Epithelial cell of proximal tubule (primary cell): ENCODE results near the gene TSNAX. TPM values are rescaled to one million over a fixed set of nuclear protein-coding genes. Genes with fewer than 3 reads are reported as not detected.

Experiments
- DNase-seq: peaks from one replicate; pipeline ENCODE4 v3.0.0-alpha.2; 2011; ENCODE audit warnings: low read depth
- H3K4me3 ChIP-seq: 2 replicates; pipeline ENCODE4 v1.5.1; 2011; ENCODE audit warnings: low read depth, mild to moderate bottlenecking, low read length
- CTCF ChIP-seq: conservative IDR thresholded peaks from 2 replicates; pipeline ENCODE4 v1.5.1; 2012; ENCODE audit warnings: low read depth, mild to moderate bottlenecking, low read length
- total RNA-seq: library from RNA; depleted of rRNA; stranded (reverse); fragments of >200 nt; gene quantifications from 2 replicates; pipeline ENCODE4 v1.2.3, GENCODE V29; 2015

The TSNAX gene
- total RNA-seq, 1 donor from 2014 or later: 12.1 TPM

GRCh38 chr1:231576804-231577718, 48.6 kb downstream of the TSNAX start:
- no peak for DNase-seq
- no peak for TF ChIP-seq CTCF
- H3K4me3 ChIP-seq: no peak overlapping the region

- no peak for TF ChIP-seq CTCF
- no peak overlapping the region for H3K4me3 ChIP-seq
- no peak for DNase-seq
Measured at GRCh38 chr1:231580874-231581273, 52.4 kb downstream of the TSNAX start.

- DNase-seq: no peak
- no peak overlapping the region for H3K4me3 ChIP-seq
- no peak for TF ChIP-seq CTCF
Measured at GRCh38 chr1:231581859-231582258, 53.4 kb downstream of the TSNAX start.

- H3K4me3 ChIP-seq: no peak overlapping the region
- no peak for DNase-seq
- TF ChIP-seq CTCF: no peak
Measured at GRCh38 chr1:231583376-231583775, 54.9 kb downstream of the TSNAX start.

- DNase-seq: no peak
- peak; percentile 41 for TF ChIP-seq CTCF
- no peak overlapping the region for H3K4me3 ChIP-seq
Measured at GRCh38 chr1:231584117-231584516, 55.6 kb downstream of the TSNAX start.

DNA sequence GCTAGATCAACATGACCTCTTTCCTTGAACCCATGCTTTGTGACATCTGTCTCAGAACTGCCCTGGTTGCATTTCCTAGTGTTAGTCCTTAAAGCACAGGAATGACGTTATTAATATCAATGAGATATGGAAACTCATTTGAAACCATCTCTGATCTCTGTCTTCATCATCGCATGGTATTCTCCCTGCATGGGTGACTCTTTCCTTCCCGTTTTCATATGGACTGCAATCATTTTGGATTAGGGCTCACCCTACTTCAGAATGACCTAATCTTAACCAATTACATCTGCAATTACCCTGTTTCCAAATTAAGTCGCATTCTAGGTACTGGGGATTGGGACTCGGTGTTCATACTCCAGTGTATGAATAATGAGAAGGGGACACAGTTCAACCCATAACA, 56.5 kb downstream of the TSNAX start:
- no peak overlapping the region for H3K4me3 ChIP-seq
- no peak for DNase-seq
- TF ChIP-seq CTCF: no peak
